HG02571 (cell line): ENCODE results near the gene TSPAN32.
"Not testable (repeated sequence)": the region's sequence is repeated elsewhere in the genome, so short reads cannot be mapped to it uniquely, and the experiment has no call there.

Source experiments
- ATAC-seq: cut with Tn5 transposase; IDR thresholded peaks from one replicate; pipeline ENCODE4 v1.9.1; 2021; ENCODE audit warnings: mild to moderate bottlenecking, moderate library complexity; ENCODE audit not compliant: unreplicated experiment

The TSPAN32 gene

GRCh38 chr11:2362414-2362813 lies 60.6 kb downstream of the TSPAN32 start:
- no peak for ATAC-seq

- ATAC-seq: no peak
These were observed 61.3 kb downstream of the TSPAN32 start for GRCh38 chr11:2363130-2363529.

GRCh38 chr11:2363577-2364370 lies 62.0 kb downstream of the TSPAN32 start:
- no peak for ATAC-seq

- ATAC-seq: not testable (repeated sequence)
These were observed 62.6 kb downstream of the TSPAN32 start for GRCh38 chr11:2364386-2364785.

- ATAC-seq: no peak
These were observed 63.9 kb downstream of the TSPAN32 start for GRCh38 chr11:2365571-2366210.

GRCh38 chr11:2366276-2366675 lies 64.5 kb downstream of the TSPAN32 start:
- no peak for ATAC-seq

- no peak for ATAC-seq
These were observed 64.9 kb downstream of the TSPAN32 start for GRCh38 chr11:2366733-2367132.

GRCh38 chr11:2367266-2368160 lies 65.7 kb downstream of the TSPAN32 start:
- no peak for ATAC-seq
